ENCODE results near the gene DDX49. TPM values are rescaled to one million over a fixed set of nuclear protein-coding genes. Genes with fewer than 3 reads are reported as not detected.
A peak's percentile ranks its signal among the peaks of the same experiment; 100 is the strongest.
"Not testable (repeated sequence)": the region's sequence is repeated elsewhere in the genome, so short reads cannot be mapped to it uniquely, and the experiment has no call there.

The DDX49 gene
- total RNA-seq, 1 experiment from 2014 or later = 70.9 TPM

- no peak for DNase-seq (ENCODE audit: low spot score)
Measured at GRCh38 chr19:18910801-18911436, 8.6 kb upstream of the DDX49 start.

- DNase-seq (ENCODE audit: low spot score) = no peak
Measured at GRCh38 chr19:18912933-18913332, 6.6 kb upstream of the DDX49 start.

DNA sequence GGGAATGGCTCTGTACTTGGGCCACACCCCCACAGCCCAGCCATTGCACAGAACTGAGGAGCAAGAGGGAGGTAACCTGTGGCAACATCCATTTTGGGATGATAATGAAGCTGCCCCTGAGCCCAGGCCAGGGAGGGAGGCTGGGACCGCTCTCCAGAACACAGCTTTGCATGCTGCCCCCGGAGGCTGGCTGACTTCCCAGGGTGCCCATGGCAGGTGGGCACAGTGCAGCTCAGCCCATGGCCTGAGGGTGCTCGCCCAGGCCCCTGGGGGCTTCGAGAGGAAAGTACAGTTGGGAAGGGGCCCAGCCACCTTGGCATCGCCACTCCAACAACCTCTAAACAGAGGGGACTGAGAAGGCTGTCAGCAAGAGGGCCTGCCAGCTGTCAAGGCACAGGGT, 6.0 kb upstream of the DDX49 start:
- no peak for DNase-seq (ENCODE audit: low spot score)

DNA sequence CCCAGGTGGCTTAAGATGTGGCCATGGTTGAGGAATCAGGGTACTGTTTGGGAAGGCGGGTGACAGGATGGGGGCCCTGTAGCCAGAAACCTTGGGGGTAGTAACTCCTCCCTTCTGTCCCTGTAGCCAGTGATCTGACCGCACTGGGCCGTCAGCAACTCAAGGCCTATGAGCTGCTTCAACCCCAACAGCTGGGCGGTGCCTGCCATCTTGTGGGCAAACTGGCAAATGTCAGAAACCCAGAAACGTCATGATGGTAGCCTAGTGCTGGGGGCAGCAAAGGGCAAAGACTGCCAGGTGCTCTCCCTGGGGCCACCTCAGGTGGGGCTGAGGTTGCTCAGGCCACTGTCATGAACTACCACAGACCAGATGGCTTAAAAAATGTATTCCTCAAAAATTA, 3.9 kb upstream of the DDX49 start:
- DNase-seq (ENCODE audit: low spot score) = peak; percentile 64

DNA sequence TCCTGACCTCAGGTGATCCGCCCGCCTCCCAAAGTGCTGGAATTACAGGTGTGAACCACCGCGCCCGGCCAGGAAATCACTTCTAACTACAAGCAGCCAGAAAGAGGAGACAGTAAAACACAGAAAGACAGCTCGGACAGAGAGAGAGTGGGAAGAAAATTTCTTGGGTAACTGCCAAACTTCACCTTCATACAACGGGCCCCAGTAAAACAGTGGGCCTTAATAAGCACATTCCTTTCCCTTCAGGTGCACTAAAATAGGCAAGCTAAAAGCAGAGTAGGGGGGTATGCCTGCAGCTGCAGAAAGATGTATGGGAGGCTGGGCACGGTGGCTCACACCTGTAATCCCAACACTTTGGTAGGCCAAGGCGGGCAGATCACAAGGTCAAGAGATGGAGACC, 1.9 kb upstream of the DDX49 start:
- DNase-seq (ENCODE audit: low spot score) = not testable (repeated sequence)

DNA sequence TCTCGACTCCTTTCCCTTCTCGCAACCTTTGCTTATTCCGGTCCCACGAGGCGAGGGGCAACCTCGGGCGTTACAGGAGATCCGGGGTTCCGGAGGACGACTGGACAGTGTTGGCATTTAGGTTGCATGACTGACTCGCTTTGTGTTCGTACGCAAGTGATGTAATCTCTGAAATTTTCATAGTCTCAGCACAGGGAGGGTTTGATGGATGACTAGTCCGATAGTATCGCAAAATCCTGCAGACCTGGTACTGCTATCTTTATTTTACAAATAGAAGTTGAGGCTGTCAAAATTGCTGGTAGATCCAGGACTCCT, 342 bp downstream of the DDX49 start:
- DNase-seq (ENCODE audit: low spot score) = no peak

DNA sequence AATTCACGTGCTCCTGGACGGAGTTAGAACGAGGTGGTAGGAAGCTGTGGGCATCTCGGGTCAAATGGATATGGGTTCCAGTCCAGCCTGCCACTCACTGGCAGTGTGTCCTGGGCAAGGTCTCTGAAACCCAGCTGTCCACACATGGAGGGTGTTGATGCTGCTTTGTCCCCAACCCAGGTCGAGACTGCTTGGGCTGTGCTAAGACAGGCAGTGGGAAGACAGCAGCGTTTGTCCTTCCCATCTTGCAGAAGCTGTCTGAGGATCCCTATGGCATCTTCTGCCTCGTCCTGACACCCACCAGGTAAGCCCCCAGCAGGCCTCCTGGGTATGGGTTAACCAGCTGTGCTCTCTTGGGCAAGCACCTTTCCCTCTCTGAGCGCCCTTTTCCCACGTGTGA, 885 bp downstream of the DDX49 start:
- no peak for DNase-seq (ENCODE audit: low spot score)

DNA sequence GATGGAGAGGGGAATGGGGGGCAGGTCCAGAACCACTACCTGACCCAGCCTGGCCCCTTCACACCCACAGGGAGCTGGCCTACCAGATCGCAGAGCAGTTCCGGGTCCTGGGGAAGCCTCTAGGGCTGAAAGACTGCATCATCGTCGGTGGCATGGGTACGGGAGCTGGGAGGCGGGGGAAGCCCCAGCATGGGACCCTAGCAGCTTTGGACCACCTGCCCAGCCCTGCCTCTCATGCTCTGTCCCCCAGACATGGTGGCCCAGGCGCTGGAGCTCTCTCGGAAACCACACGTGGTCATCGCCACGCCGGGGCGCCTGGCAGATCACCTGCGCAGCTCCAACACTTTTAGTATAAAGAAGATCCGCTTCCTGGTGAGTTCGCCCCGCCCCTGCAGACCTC, 2.1 kb downstream of the DDX49 start:
- no peak for DNase-seq (ENCODE audit: low spot score)

DNA sequence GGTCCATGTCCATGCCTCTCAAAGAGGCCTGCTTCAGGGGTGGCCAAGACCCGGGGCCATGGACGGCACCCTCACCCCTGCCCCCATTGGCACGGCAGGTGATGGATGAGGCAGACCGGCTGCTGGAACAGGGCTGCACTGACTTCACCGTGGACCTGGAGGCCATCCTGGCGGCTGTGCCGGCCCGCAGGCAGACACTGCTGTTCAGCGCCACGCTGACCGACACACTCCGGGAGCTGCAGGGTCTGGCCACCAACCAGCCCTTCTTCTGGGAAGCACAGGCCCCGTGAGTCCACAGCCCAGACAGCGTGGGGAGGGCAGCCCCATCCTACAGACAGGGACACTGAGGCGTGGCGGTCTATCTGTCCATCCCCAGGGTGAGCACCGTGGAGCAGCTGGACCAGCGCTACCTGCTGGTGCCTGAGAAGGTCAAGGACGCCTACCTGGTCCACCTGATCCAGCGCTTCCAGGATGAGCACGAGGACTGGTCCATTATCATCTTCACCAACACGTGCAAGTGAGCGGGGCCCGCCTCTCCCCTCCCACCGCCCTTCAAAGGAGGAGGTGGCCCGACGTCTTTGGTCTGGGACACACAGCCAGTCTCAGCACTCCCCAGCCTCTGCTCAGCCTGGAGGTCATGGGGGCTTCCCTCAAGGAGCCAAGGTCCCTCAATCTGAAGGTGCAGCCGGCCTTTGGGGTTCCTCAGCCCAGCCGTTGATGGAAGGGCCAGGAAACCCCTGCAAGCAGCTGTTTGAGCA, 2.9 kb downstream of the DDX49 start:
- DNase-seq (ENCODE audit: low spot score) = no peak

DNA sequence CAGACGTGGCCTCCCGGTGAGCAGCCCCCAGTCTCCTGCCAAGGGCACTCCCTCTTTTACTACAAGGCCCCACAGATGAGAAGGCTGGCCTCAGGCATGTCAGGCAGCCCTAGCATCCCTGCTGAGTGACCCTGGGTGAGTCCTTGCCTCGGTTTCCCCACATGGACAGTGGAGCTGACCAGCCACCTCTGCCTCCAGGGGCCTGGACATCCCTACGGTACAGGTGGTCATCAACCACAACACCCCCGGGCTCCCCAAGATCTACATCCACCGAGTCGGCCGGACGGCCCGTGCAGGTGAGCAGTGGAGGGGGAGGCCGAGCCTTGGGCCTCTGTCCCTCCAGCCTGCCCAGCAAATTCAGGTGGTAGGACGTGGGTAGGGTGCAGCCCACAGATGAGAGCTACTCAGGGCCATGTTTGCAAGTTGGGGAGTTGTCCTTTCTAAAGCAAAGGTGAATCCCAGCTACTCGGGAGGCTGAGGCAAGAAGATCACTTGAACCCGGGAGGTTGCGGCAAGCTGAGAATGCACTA, 5.2 kb downstream of the DDX49 start:
- DNase-seq (ENCODE audit: low spot score) = no peak

- no peak for DNase-seq (ENCODE audit: low spot score)
Measured at GRCh38 chr19:18928018-18928805, 8.7 kb downstream of the DDX49 start.

GRCh38 chr19:18929311-18929710, 9.8 kb downstream of the DDX49 start:
- DNase-seq (ENCODE audit: low spot score) = no peak

- no peak for DNase-seq (ENCODE audit: low spot score)
Measured at GRCh38 chr19:18931316-18932162, 12.0 kb downstream of the DDX49 start.

- no peak for DNase-seq (ENCODE audit: low spot score)
Measured at GRCh38 chr19:18932216-18932841, 12.8 kb downstream of the DDX49 start.

DNA sequence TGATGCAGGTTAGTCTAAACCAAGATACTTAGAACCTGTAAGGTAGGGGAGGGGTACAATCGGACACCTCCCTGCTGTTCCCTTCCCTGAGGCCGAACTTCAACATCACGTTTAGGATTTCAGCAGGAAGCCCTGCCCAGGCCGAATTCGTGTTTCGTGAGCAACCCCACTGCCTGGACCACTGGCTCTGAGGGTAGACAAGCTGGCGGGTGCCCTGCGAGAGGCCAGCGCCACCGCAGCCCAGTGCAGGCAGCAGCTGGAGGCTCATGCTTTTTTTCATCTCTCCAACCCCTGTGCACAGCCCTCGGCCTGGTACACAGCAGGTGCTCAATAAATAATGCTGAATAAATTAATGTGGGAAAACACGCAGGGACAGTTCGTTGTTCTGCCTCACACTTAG, 13.8 kb downstream of the DDX49 start:
- DNase-seq (ENCODE audit: low spot score) = no peak

DNA sequence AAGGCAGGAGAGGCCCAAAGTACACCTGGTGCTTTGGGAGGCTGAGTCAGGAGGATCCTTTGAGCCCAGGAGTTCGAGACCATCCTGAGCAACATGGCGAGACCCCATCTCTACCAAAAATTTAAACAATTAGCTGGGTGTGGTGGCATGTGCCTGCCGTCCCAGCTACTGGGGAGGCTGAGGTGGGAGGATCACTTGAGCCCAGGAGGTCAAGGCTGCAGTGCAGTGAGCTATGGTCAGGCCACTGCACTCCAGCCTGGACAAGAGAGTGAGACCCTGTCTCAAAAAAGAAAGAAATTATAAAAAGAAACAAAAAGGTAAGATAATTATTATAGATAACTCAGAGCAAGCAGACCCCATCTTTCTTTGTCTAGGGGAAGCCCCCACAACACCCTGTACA, 19.6 kb downstream of the DDX49 start:
- no peak for DNase-seq (ENCODE audit: low spot score)

DNA sequence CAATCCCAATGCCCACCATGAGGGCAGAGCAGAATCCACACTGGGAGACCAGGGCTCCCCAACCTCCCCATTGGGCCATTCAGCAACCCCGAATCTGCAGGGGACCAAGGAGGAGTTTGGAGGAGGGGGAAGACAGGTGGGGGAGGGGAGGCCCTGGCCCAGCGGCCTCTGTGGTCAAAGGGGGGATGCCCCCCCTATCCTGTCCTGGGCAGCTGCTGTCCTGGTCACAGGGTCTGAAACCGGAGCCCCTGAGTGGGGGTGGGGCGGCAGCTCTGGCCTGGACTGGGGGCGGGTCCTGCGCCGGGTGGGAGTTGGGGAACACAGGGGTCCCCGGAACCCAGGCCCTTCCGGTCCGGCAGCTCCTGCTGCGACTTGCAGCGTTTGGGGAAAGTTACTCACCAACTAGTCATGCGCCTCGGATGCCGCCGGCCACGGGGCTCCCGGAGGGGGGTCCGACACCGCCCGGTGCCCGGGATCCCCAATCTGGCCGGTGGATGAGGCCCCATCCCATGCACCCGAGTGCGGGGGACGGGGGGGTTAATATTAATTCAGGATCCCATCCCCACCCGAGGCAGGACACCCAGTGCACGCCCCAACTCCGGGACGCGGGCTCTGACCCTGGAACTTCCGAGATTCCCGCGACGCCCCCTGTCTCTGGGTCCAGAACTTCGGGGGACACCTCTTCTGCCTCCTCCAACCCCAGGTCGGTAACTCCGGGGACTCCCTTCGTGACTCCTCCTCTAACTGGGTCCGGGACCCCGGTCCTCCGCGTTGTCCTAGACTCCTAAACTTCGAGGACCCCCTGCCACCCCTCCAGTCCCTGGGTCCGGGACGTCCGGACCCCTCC, 20.6 kb downstream of the DDX49 start:
- no peak for DNase-seq (ENCODE audit: low spot score)

- DNase-seq (ENCODE audit: low spot score) = no peak
Measured at GRCh38 chr19:18940769-18941627, 21.5 kb downstream of the DDX49 start, which contains the start of gene HOMER3. TSS of gene HOMER3 (minus strand) at chr19:18941217. CDS start at chr19:18938982, 2,235 bp downstream.

- no peak for DNase-seq (ENCODE audit: low spot score)
Measured at GRCh38 chr19:18941628-18942354, 22.3 kb downstream of the DDX49 start.

All from H4 (cell line).